ENCODE measurements around the gene ABI1. TPM values are rescaled to one million over a fixed set of nuclear protein-coding genes. Genes with fewer than 3 reads are reported as not detected.

Gene ABI1
- total RNA-seq, 1 donor, result 57.9 TPM

GRCh38 chr10:26733750-26734568 is 126.8 kb downstream of the ABI1 start:
- TF ChIP-seq, protein P1, sequence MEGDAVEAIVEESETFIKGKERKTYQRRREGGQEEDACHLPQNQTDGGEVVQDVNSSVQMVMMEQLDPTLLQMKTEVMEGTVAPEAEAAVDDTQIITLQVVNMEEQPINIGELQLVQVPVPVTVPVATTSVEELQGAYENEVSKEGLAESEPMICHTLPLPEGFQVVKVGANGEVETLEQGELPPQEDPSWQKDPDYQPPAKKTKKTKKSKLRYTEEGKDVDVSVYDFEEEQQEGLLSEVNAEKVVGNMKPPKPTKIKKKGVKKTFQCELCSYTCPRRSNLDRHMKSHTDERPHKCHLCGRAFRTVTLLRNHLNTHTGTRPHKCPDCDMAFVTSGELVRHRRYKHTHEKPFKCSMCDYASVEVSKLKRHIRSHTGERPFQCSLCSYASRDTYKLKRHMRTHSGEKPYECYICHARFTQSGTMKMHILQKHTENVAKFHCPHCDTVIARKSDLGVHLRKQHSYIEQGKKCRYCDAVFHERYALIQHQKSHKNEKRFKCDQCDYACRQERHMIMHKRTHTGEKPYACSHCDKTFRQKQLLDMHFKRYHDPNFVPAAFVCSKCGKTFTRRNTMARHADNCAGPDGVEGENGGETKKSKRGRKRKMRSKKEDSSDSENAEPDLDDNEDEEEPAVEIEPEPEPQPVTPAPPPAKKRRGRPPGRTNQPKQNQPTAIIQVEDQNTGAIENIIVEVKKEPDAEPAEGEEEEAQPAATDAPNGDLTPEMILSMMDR (IDR thresholded peaks at IDR 0.05; ENCODE audit: insufficient read depth, low read depth, low read length), result no peak
- H3K4me3 ChIP-seq (ENCODE audit: low read depth, low read length), result no peak overlapping the region
- DNase-seq (ENCODE audit: low read depth), result no peak

DNA sequence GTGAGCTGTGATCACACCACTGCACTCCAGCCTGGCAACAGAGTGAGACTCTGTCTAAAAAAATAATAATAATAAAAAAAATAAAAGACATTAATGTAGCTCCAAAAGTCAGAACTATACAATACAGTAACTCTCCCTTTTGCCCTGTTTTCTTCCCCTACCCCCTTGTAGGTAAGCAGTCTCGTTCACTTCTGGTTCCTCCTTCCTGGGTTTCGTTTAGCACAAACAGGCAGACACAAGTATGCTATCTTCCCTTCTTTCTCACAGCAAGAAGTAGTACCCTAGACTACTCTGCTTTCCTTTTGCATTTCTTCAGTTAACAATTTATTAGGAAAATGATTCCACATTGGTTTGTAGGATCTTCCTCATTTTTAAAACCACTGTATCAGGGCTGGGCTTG is 130.2 kb downstream of the ABI1 start:
- DNase-seq (ENCODE audit: low read depth), result no peak

DNA sequence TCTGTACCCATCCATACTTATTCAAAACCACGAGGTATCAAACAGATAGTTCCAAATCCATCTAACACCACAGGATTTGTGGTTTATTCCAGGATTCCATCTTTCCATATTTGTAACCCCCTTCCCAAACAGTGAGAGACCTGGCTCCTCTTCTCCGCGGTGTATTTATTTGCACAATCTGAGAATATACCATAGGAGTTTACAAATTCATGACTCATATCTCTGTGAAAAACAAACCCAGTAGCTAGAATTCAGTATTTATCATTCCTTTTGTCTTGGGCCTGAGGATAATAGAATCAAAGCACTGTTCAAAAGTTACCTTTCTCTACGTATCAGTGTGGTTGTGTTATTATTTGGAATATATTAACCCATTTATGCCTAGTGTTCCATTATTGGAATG is 131.4 kb downstream of the ABI1 start:
- TF ChIP-seq, protein P1 (IDR thresholded peaks at IDR 0.05; ENCODE audit: insufficient read depth, low read depth, low read length), result no peak
- no peak for DNase-seq (ENCODE audit: low read depth)
- no peak overlapping the region for H3K4me3 ChIP-seq (ENCODE audit: low read depth, low read length)

More for the DNA sequence above, 130.2 kb downstream of the ABI1 start:
- H3K4me3 ChIP-seq (ENCODE audit: low read depth, low read length), result no peak overlapping the region
- TF ChIP-seq, protein P1 (IDR thresholded peaks at IDR 0.05; ENCODE audit: insufficient read depth, low read depth, low read length), result no peak

DNA sequence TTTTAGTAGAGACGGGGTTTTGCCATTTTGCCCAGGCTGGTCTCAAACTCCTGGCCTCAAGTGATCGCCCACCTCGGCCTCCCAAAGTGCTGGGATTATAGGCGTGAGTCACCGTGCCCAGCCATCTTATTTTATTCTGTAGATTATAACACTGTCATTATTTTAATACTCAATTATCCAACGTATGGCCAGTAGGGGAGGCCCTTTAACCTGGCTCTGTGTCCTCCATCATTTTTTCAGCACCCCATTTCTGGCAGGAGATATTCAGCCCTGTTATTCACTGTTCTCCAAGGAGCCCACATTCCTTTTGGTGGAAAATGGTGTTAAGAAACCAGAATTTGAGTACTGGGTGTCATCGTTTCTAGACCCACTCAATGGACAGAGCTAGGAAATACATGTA is 131.8 kb downstream of the ABI1 start:
- H3K4me3 ChIP-seq (ENCODE audit: low read depth, low read length), result no peak overlapping the region
- TF ChIP-seq, protein P1 (IDR thresholded peaks at IDR 0.05; ENCODE audit: insufficient read depth, low read depth, low read length), result peak; percentile 4
- DNase-seq (ENCODE audit: low read depth), result no peak

DNA sequence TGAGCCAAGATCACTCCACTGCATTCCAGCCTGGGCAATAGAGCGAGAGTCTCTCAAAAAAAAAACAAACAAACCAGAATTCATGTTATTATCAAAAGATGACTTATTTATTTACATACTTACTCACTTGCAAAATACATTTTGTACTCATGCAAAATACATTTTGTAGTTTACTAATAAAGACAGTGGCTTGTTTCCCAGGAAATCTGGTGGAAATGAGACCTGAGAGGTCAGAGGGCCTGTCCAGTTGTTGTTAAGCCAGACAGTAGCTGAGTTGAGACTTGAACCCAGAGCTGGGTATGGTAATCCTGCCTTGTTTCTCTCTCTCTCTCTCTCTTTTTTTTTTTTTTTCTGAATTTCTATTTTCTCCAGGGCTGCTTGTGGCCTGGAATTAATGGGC is 133.8 kb downstream of the ABI1 start:
- no peak overlapping the region for H3K4me3 ChIP-seq (ENCODE audit: low read depth, low read length)
- DNase-seq (ENCODE audit: low read depth), result no peak
- TF ChIP-seq, protein P1 (IDR thresholded peaks at IDR 0.05; ENCODE audit: insufficient read depth, low read depth, low read length), result no peak

GRCh38 chr10:26725837-26726727 is 134.7 kb downstream of the ABI1 start:
- peak; percentile 71 for DNase-seq (ENCODE audit: low read depth)
- TF ChIP-seq, protein P1 (IDR thresholded peaks at IDR 0.05; ENCODE audit: insufficient read depth, low read depth, low read length), result peak; percentile 78
- no peak overlapping the region for H3K4me3 ChIP-seq (ENCODE audit: low read depth, low read length)
